ENCODE data around the gene ITGA11.

ITGA11 gene

DNA sequence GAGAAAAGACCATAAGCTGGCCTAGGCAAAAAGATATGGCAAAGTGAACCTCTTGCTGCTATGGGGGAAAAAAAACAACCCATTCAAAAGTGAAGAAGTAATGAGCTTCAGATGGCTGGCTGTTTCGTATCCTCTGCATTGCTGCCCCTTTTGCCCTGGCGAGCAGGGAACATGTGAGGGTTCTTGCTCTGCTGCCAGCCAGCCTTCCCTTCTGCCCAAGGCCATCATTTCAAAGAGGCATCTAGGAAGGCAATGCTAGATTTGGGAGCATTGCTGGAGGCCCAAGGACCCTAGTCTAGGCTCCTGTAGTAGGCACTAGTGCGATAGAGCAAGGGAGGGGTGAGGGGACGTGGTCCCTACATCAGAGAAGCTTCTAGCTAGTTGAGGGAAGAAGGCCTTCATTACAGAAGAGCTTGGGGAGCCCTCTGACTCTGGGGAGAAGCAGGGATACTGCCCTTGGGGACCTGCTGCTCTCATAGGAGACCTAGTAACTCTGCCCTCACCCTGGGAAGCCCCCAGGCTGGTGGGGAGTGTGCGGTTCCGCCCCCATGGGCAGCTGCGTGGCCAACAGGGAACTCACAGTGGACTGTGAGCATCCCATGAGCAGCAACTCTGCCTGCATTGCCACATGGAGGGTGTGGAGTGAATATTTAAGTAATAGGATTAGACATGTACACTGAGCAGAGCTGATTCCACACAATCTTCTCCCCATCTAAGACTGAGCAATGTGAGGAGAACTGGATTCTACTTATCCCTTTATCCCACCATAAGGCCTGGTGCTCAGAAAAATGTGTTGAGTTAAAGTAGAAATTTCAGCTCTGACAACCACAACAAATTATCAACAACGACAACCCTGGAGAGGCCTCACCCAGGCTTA lies 21.3 kb downstream of the ITGA11 start:
- H3K79me2 ChIP-seq (ENCODE audit: insufficient read depth, low read length), result no peaks in the 10 kb centered on the region
- H3F3A ChIP-seq (ENCODE audit: insufficient read depth, low read length), result no peaks in the 10 kb centered on the region
- H3K27ac ChIP-seq (ENCODE audit: low read depth, low read length, poor library complexity, severe bottlenecking), result no peak overlapping the region

GRCh38 chr15:68409736-68410370 lies 22.1 kb downstream of the ITGA11 start:
- H4K20me1 ChIP-seq (ENCODE audit: insufficient read depth, low read length), result no peaks in the 10 kb centered on the region
- H3K9me2 ChIP-seq (ENCODE audit: low read depth, low read length), result no peaks in the 10 kb centered on the region
- H2AFZ ChIP-seq (ENCODE audit: low read length), result no peak overlapping the region
- no peak overlapping the region for H3K9ac ChIP-seq (ENCODE audit: low read length)
- no peaks in the 10 kb centered on the region for H3F3A ChIP-seq (ENCODE audit: insufficient read depth, low read length)
- TF ChIP-seq EZH2 (IDR thresholded peaks at IDR 0.05; ENCODE audit: borderline replicate concordance, low read length) (no peak), CTCF (IDR thresholded peaks at IDR 0.05; ENCODE audit: low read length) (no peak)
- H3K4me1 ChIP-seq (ENCODE audit: insufficient read depth, low read length, severe bottlenecking), result no peaks in the 10 kb centered on the region
- H3K9me3 ChIP-seq (ENCODE audit: low read length), result no peaks in the 10 kb centered on the region
- H3K79me2 ChIP-seq (ENCODE audit: insufficient read depth, low read length), result no peaks in the 10 kb centered on the region
- no peak overlapping the region for H3K27ac ChIP-seq (ENCODE audit: low read depth, low read length, poor library complexity, severe bottlenecking)
- H3K4me3 ChIP-seq (ENCODE audit: low read depth, low read length, poor library complexity, severe bottlenecking), result no peak overlapping the region
- no peaks in the 10 kb centered on the region for H3K27me3 ChIP-seq (ENCODE audit: insufficient read depth, low read length)
- H3K36me3 ChIP-seq (ENCODE audit: insufficient read depth, low read length), result no peaks in the 10 kb centered on the region
- no peak overlapping the region for H3K4me2 ChIP-seq (ENCODE audit: low read length)

More for the DNA sequence above, 21.3 kb downstream of the ITGA11 start:
- no peaks in the 10 kb centered on the region for H3K9me3 ChIP-seq (ENCODE audit: low read length)
- H3K9me2 ChIP-seq (ENCODE audit: low read depth, low read length), result no peaks in the 10 kb centered on the region
- H3K9ac ChIP-seq (ENCODE audit: low read length), result no peak overlapping the region
- H3K4me2 ChIP-seq (ENCODE audit: low read length), result no peak overlapping the region
- no peaks in the 10 kb centered on the region for H3K4me1 ChIP-seq (ENCODE audit: insufficient read depth, low read length, severe bottlenecking)
- no peak for TF ChIP-seq CTCF (IDR thresholded peaks at IDR 0.05; ENCODE audit: low read length)
- no peak for TF ChIP-seq EZH2 (IDR thresholded peaks at IDR 0.05; ENCODE audit: borderline replicate concordance, low read length)
- H3K27me3 ChIP-seq (ENCODE audit: insufficient read depth, low read length), result no peaks in the 10 kb centered on the region
- no peak overlapping the region for H3K4me3 ChIP-seq (ENCODE audit: low read depth, low read length, poor library complexity, severe bottlenecking)
- H2AFZ ChIP-seq (ENCODE audit: low read length), result no peak overlapping the region
- H3K36me3 ChIP-seq (ENCODE audit: insufficient read depth, low read length), result no peaks in the 10 kb centered on the region
- H4K20me1 ChIP-seq (ENCODE audit: insufficient read depth, low read length), result no peaks in the 10 kb centered on the region

GRCh38 chr15:68408971-68409370 lies 23.0 kb downstream of the ITGA11 start:
- Histone ChIP-seq H2AFZ (ENCODE audit: low read length) (no peak overlapping the region), H3K9me2 (ENCODE audit: low read depth, low read length) (no peaks in the 10 kb centered on the region), H3K9me3 (ENCODE audit: low read length) (no peaks in the 10 kb centered on the region), H3K27me3 (ENCODE audit: insufficient read depth, low read length) (no peaks in the 10 kb centered on the region), H3K4me2 (ENCODE audit: low read length) (no peak overlapping the region), H3K27ac (ENCODE audit: low read depth, low read length, poor library complexity, severe bottlenecking) (no peak overlapping the region), H3K9ac (ENCODE audit: low read length) (no peak overlapping the region), H3K79me2 (ENCODE audit: insufficient read depth, low read length) (no peaks in the 10 kb centered on the region), H3K4me1 (ENCODE audit: insufficient read depth, low read length, severe bottlenecking) (no peaks in the 10 kb centered on the region), H3K36me3 (ENCODE audit: insufficient read depth, low read length) (no peaks in the 10 kb centered on the region), H4K20me1 (ENCODE audit: insufficient read depth, low read length) (no peaks in the 10 kb centered on the region), H3F3A (ENCODE audit: insufficient read depth, low read length) (no peaks in the 10 kb centered on the region), H3K4me3 (ENCODE audit: low read depth, low read length, poor library complexity, severe bottlenecking) (no peak overlapping the region)
- TF ChIP-seq CTCF (IDR thresholded peaks at IDR 0.05; ENCODE audit: low read length) (no peak), EZH2 (IDR thresholded peaks at IDR 0.05; ENCODE audit: borderline replicate concordance, low read length) (no peak)

Data from OCI-LY1 (cell line).